Effector memory CD4-positive, alpha-beta T cell (primary cell): Measurements from ENCODE around the gene AADACL3.

ENCODE experiments used
- DNase-seq, 3 donors: peaks; one replicate each; pipeline ENCODE4 v3.0.0-alpha.2; 2020
- H3K27ac ChIP-seq: 2 replicates; pipeline ENCODE4 v1.7.0; 2013; ENCODE audit warnings: mild to moderate bottlenecking, low read length, moderate library complexity; ENCODE audit not compliant: insufficient read depth, poor library complexity, severe bottlenecking
- H3K27me3 ChIP-seq: replicated peaks from 2 replicates; pipeline ENCODE4 v1.7.0; 2013; ENCODE audit warnings: mild to moderate bottlenecking, low read length; ENCODE audit not compliant: insufficient read depth, control insufficient read depth, poor library complexity, severe bottlenecking
- H3K36me3 ChIP-seq: 2 replicates; pipeline ENCODE4 v1.7.0; 2013; ENCODE audit warnings: mild to moderate bottlenecking, low read length, moderate library complexity; ENCODE audit not compliant: control insufficient read depth, insufficient read depth
- H3K4me1 ChIP-seq: 2 replicates; pipeline ENCODE4 v1.7.0; 2013; ENCODE audit warnings: low read length, mild to moderate bottlenecking; ENCODE audit not compliant: control insufficient read depth, insufficient read depth, poor library complexity, severe bottlenecking
- H3K4me3 ChIP-seq: 2 replicates; pipeline ENCODE4 v1.7.0; 2013; ENCODE audit warnings: low read length, low read depth, mild to moderate bottlenecking; ENCODE audit not compliant: insufficient read depth, poor library complexity, severe bottlenecking
- H3K9me3 ChIP-seq: 2 replicates; pipeline ENCODE4 v1.7.0; 2013; ENCODE audit warnings: mild to moderate bottlenecking, low read length, moderate library complexity; ENCODE audit not compliant: control insufficient read depth

AADACL3 gene

DNA sequence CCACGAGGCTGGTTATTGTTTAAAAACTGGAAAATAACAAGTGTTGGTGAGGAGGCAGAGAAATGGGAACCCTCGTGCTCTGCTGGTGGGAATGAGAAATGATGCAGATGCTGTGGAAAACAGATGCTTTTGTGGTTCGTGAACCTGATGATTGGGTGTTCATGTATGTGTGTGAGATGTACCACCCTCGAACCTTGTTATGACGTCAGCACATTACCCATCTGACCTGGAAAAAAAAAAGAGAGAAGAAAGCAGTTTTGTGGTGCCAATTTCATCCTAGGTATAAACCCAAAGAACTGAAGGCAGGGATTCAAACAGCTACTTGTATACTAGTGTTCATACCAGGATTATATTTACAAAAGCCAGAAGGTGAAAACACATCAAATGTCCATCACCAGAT, 23.7 kb downstream of the AADACL3 start:
- no peaks in the 10 kb centered on the region for H3K4me1 ChIP-seq
- no peak overlapping the region for H3K27ac ChIP-seq
- H3K9me3 ChIP-seq = peaks cover 5% of the 10 kb centered on the region
- no peaks in the 10 kb centered on the region for H3K36me3 ChIP-seq
- H3K27me3 ChIP-seq = peaks cover 7% of the 10 kb centered on the region
- no peak for DNase-seq
- H3K4me3 ChIP-seq = no peak overlapping the region

DNA sequence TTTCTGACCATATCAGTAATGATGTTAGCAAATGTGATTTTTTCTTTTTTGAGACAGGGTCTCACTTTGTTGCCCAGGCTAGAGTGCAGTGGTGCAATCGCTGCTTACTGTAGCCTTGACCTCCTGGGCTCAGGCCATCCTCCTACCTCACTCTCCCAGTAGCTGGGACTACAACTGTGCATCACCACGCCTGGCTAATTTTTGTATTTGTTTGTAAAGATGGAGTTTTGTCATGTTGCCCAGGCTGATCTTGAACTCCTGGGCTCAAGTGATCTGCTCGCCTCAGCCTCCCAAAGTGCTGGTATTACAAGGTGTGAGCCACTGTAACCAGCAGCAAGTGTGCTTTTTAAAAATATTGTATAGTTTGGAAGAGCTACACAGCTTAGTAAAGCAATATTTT, 26.0 kb downstream of the AADACL3 start:
- Histone ChIP-seq H3K27ac (no peak overlapping the region), H3K36me3 (no peaks in the 10 kb centered on the region), H3K9me3 (no peaks in the 10 kb centered on the region), H3K27me3 (no peaks in the 10 kb centered on the region), H3K4me3 (no peak overlapping the region), H3K4me1 (no peaks in the 10 kb centered on the region)
- no peak for DNase-seq

DNA sequence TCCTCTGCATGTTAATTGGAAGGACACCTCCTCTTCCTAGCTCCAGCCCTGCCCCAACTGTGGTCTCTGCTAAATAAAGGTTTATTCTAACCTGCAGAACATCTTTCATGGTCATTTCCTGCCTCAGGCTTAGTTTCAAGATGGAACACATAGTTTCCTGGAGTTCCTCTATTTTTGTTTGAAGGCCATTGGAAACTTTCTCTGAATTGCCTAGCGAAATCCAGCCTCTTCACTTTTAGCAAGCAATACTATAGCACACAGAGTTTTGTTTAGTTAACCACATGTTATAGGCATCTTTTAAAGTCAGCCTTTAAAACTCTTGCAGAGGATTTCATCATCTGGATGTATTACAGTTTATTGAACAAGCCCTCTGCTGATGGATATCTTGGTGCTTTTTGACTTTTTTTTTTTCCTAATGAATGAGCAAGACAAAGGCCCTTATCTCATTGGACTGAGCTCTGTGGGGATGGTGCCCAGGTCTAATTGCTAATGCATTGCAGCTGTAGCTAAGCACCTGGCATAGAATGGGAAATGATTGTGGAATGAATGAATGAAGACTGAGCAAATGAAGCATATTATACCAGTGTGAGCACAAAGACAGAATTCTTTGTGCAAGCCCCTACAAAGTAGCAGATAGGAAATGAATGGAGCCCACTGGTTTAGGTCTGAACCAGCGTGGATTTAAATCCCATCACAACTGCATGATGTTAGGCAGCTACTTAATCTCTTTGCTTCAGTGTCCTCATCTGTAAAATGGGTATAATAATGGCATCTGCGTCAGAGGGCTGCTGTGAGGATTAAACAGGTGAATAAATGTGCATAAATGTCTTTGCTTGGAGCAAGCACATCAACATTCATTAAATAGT, 29.4 kb downstream of the AADACL3 start:
- no peak for DNase-seq
- Histone ChIP-seq H3K9me3 (peaks cover 12% of the 10 kb centered on the region), H3K27me3 (no peaks in the 10 kb centered on the region), H3K4me3 (no peak overlapping the region), H3K27ac (no peak overlapping the region), H3K4me1 (no peaks in the 10 kb centered on the region), H3K36me3 (no peaks in the 10 kb centered on the region)

DNA sequence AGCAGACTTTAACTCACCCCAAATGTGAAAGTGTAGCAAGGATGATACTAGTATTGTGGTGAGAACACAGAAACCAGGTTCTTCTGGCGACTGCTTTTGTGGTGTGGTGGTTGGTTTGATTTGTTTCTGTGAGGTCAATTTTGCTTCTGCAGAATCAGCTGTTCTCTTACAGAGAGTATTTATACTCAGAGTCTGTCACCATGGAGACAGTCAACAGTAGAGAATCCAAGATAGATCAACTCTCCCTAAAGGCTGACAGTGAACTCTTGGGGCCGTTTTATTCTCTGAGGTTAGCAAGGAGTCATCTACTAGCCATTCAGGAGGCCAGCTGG, 30.0 kb downstream of the AADACL3 start, which contains the start of gene CFAP107:
Gene CFAP107, plus strand, starts transcription at position 209 of the 332 bp plus-strand sequence. CDS start 231 bp downstream, outside the sequence.
- H3K36me3 ChIP-seq = no peaks in the 10 kb centered on the region
- DNase-seq = no peak
- no peaks in the 10 kb centered on the region for H3K27me3 ChIP-seq
- no peak within 1 kb of the TSS for H3K27ac ChIP-seq
- H3K9me3 ChIP-seq = peaks cover 12% of the 10 kb centered on the region
- H3K4me1 ChIP-seq = no peaks in the 10 kb centered on the region
- no peak within 1 kb of the TSS for H3K4me3 ChIP-seq

DNA sequence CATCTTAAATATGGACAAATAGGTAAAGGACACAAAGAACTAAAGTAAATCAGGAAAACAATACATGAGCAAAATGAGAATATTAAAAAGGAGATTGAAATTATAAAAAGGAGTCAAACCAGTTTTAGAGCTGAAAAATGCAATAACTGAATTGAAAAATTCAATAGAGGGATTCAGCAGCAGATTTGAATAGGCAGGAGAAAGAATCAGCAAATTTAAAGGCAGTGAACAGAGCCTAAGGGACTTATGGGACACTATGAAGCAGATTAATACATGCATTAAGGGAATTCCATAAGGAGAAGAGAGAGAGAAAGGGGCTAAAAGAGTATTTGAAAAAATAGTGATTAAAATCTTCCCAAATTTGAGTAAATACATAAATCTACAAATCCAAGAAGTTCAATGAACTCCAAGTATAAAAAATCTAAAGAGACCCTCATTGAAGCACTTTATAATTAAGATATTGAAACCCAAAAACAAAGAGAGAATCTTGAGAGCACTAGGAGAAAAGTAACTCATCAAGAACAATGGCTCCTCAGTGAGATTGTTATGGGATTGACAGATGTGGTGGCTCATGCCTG, 33.0 kb downstream of the AADACL3 start:
- H3K36me3 ChIP-seq = no peaks in the 10 kb centered on the region
- DNase-seq = no peak
- no peak overlapping the region for H3K4me3 ChIP-seq
- peaks cover 12% of the 10 kb centered on the region for H3K9me3 ChIP-seq
- no peaks in the 10 kb centered on the region for H3K4me1 ChIP-seq
- H3K27me3 ChIP-seq = no peaks in the 10 kb centered on the region
- H3K27ac ChIP-seq = no peak overlapping the region

DNA sequence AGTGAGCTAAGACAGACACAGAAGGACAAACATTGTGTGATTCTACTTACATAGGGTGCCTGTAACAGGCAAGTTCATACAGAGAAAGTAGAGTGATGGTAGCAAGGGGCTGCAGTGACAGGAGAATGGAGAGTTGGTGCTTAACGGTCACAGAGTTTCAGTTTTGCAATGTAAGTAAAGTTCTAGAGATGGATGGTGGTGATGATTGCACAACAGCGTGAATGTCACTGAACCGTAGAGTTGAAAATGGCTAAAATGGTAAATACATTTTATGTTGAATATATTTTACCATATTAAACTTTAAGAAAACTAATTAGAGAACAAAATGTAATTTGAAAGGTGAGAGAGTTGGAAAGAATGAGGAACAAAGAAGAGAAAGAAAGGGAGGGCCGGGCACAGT, 38.8 kb downstream of the AADACL3 start:
- Histone ChIP-seq H3K36me3 (no peaks in the 10 kb centered on the region), H3K4me3 (no peak overlapping the region), H3K4me1 (no peaks in the 10 kb centered on the region), H3K27me3 (no peaks in the 10 kb centered on the region), H3K27ac (no peak overlapping the region), H3K9me3 (no peaks in the 10 kb centered on the region)
- DNase-seq = no peak

DNA sequence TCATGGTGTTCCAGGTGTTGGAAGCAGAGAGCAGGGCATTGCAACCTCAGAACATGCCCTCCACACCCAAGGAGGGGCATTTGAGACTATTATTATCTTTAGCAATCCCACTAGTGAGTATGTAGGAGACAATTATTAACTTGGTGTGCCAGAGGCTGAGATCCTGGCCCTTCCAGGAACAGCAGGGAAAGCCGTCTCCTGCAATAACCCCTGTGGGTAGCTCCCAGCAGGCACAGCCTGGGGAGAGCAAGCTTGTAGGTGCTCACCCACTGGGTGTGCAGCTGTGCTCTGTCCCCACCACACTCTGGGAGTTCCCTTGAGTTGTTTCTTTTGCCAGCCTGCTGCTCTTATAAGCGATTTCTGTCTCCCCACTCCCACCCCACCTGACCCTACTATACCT, 40.4 kb downstream of the AADACL3 start:
- H3K4me3 ChIP-seq = no peak overlapping the region
- no peaks in the 10 kb centered on the region for H3K36me3 ChIP-seq
- H3K4me1 ChIP-seq = no peaks in the 10 kb centered on the region
- H3K27me3 ChIP-seq = no peaks in the 10 kb centered on the region
- H3K9me3 ChIP-seq = no peaks in the 10 kb centered on the region
- no peak overlapping the region for H3K27ac ChIP-seq
- DNase-seq = no peak

DNA sequence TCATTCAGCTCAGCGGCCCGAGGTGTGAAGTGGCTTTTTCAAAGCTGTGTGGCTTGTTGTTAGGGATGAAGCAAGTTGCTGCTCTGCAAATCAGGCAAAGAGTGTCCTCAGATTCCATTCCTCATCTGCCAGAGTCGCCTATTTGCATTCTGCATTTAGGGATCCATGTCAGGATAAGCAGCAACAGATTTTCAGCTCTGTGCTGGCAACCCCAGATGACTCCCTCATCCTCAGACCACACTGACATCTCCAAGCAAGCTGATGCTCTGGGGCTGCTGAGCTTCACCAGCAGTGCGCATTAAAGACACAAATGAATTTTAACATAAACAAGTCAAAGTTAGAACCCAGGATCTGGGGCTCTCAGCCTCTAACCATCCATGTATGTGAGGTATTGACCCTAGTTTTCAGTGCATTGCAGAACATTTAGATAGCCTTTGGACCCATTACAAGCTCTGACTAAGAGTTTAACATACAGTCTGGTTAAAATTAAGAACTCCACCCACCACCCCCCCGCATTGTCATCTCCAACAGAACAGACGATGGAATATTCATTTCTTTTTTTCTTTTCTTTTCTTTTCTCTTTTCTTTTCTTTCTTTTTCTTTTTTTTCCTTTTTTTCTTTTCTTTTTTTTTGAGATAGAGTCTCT, 41.0 kb downstream of the AADACL3 start:
- Histone ChIP-seq H3K27me3 (no peaks in the 10 kb centered on the region), H3K36me3 (no peaks in the 10 kb centered on the region), H3K4me3 (no peak overlapping the region), H3K4me1 (no peaks in the 10 kb centered on the region), H3K9me3 (no peaks in the 10 kb centered on the region), H3K27ac (no peak overlapping the region)
- no peak for DNase-seq

DNA sequence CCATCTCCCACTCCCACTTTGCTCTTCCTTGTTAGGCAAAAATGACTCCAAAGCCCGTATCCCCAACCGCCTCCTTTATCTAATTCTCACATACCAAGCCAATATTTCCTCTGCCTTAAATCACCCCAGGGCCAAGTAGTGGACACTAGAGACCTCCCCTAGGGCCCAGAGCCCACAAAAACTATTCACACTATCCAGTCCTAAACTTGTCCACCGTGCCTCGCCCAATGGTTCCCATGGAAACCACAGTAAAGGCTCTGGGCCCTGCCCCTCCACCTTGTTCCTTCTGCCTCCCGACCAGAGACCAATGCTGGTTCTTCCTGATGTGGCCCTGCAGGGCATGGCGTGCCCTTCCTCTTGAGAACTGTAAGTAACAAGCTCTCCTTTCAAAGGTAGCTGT, 41.9 kb downstream of the AADACL3 start:
- Histone ChIP-seq H3K4me3 (no peak overlapping the region), H3K9me3 (no peaks in the 10 kb centered on the region), H3K36me3 (no peaks in the 10 kb centered on the region), H3K4me1 (no peaks in the 10 kb centered on the region), H3K27me3 (no peaks in the 10 kb centered on the region), H3K27ac (no peak overlapping the region)
- no peak for DNase-seq

DNA sequence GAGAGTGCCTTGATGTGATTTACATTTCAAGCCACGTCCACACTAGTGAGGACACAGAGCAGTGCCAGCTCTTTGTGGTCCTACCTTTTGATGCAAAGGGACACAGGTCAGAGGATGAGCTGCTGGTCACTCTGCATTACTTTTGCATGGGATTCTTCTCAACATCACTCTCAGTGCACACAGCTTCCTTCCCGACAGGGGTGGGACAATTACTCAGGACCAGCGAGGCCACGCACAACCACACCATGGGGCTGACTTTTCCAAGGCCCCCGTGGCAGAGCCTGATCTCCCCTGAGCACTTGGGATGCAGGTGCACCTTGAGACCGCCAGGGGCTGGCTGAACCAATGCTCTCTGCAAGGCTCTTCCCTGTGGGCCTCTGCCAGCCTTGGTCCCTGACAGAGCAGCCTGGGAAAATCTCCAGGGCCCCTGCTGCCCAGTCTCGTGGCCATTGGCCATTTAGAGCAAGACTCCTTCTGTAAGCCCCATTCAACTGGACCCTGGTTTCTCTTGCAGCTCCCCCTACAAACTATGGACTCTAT, 44.4 kb downstream of the AADACL3 start:
- Histone ChIP-seq H3K9me3 (no peaks in the 10 kb centered on the region), H3K36me3 (no peaks in the 10 kb centered on the region), H3K4me1 (no peaks in the 10 kb centered on the region), H3K27ac (no peak overlapping the region), H3K4me3 (no peak overlapping the region), H3K27me3 (no peaks in the 10 kb centered on the region)
- no peak for DNase-seq
